HG03280 (cell line): Measurements from ENCODE around the gene ANO4.

Experiments used
- ATAC-seq: cut with Tn5 transposase; IDR thresholded peaks from one replicate; pipeline ENCODE4 v1.9.1; 2021; ENCODE audit warnings: mild to moderate bottlenecking, moderate library complexity; ENCODE audit not compliant: unreplicated experiment

ANO4 gene

GRCh38 chr12:101168001-101168400 is 373.4 kb downstream of the ANO4 start:
- ATAC-seq, result no peak

GRCh38 chr12:101172316-101172715 is 377.7 kb downstream of the ANO4 start:
- ATAC-seq, result no peak

GRCh38 chr12:101173197-101173749 is 378.7 kb downstream of the ANO4 start:
- no peak for ATAC-seq

- ATAC-seq, result no peak
Observed at GRCh38 chr12:101174541-101174940, 380.0 kb downstream of the ANO4 start.
